BJ (cell line): ENCODE data around the gene GABBR2. TPM values are rescaled to one million over a fixed set of nuclear protein-coding genes. Genes with fewer than 3 reads are reported as not detected.

Experiments
- CTCF ChIA-PET: fragments of 350-600 bp; formaldehyde crosslinking; extraction: SDS; loops from one replicate; lab custom pipeline; 2021; ENCODE audit warnings: antibody characterized with exemption, inconsistent platforms; lab: Yijun Ruan, JAX
- POLR2A ChIA-PET: fragments of 300-600 bp; sonication (Branson Sonifier 250); formaldehyde crosslinking; extraction: SDS; loops from one replicate; lab custom pipeline; 2021; ENCODE audit warnings: antibody characterized with exemption; lab: Charles Lee
- DNase-seq: peaks from one replicate; pipeline ENCODE4 v3.0.0-alpha.2; 2011; ENCODE audit warnings: low read depth
- H3K27me3 ChIP-seq: 2 replicates; pipeline ENCODE4 v1.6.0; 2011; ENCODE audit warnings: low read length; ENCODE audit not compliant: control insufficient read depth, insufficient read depth
- H3K36me3 ChIP-seq: 2 replicates; pipeline ENCODE4 v1.5.1; 2011; ENCODE audit warnings: low read length; ENCODE audit not compliant: control insufficient read depth, insufficient read depth
- H3K4me3 ChIP-seq: 2 replicates; pipeline ENCODE4 v1.5.1; 2011; ENCODE audit warnings: low read depth, mild to moderate bottlenecking, control low read depth, low read length
- polyA plus RNA-seq: library from polyadenylated mRNA; depleted of rRNA; stranded (reverse); fragments of >200 nt; gene quantifications from 2 replicates; pipeline ENCODE4 v1.2.3, GENCODE V29; 2011; rRNA removed
- TF ChIP-seq, protein P1 (sequence below): IDR thresholded peaks from 2 replicates; pipeline ENCODE4 v1.5.1; 2011; ENCODE audit warnings: low read depth, mild to moderate bottlenecking, control low read depth, inconsistent platforms, low read length, moderate library complexity; ENCODE audit not compliant: insufficient read depth

Gene GABBR2
- polyA plus RNA-seq, 1 experiment: 1.6 TPM

DNA sequence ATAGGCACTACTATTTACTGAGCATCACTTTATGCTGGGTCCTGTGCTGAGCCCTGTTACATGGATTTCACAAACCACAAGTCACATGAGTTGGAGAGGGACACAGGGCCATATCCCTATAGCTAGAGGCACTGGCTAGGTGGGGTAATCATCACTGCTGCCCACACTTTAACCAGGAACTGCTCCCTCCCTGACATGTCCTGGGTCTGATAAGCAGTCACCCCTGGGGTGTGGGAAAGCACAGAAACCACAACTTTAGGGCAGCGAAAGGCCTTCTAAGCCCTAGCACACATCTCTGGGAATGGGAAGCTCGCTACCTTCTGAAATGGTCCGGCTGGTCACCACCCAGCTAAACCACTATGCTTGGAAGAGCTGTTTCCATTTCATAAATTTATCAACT is 468.3 kb downstream of the GABBR2 start:
- Histone ChIP-seq H3K4me3 (no peak overlapping the region), H3K27me3 (no peaks in the 10 kb centered on the region), H3K36me3 (peaks cover 10% of the 10 kb centered on the region)
- TF ChIP-seq, protein P1, sequence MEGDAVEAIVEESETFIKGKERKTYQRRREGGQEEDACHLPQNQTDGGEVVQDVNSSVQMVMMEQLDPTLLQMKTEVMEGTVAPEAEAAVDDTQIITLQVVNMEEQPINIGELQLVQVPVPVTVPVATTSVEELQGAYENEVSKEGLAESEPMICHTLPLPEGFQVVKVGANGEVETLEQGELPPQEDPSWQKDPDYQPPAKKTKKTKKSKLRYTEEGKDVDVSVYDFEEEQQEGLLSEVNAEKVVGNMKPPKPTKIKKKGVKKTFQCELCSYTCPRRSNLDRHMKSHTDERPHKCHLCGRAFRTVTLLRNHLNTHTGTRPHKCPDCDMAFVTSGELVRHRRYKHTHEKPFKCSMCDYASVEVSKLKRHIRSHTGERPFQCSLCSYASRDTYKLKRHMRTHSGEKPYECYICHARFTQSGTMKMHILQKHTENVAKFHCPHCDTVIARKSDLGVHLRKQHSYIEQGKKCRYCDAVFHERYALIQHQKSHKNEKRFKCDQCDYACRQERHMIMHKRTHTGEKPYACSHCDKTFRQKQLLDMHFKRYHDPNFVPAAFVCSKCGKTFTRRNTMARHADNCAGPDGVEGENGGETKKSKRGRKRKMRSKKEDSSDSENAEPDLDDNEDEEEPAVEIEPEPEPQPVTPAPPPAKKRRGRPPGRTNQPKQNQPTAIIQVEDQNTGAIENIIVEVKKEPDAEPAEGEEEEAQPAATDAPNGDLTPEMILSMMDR: no peak
- POLR2A ChIA-PET: no interaction called here
- DNase-seq: no peak
- CTCF ChIA-PET: interaction anchor here (1.1 kb wide), 1 partner anchor 25 kb away, joined by 3 read pairs; no protein-coding TSS in a partner anchor

Other genes with a start within 250 kb of the GABBR2 start
- 9.9 and 13.0 TPM in 2 replicates for gene ANKS6, start 87.6 kb upstream of the GABBR2 start, polyA plus RNA-seq
- 4.2 and 4.8 TPM in 2 replicates for gene GALNT12, start 98.7 kb upstream of the GABBR2 start, polyA plus RNA-seq
- gene COL15A1, start 235.0 kb upstream of the GABBR2 start, polyA plus RNA-seq: 74.5 and 112 TPM in 2 replicates